K562 treated with DMSO at 1 percent for 4 hours (cell line): ENCODE data around the gene CYP2E1. TPM values are rescaled to one million over a fixed set of nuclear protein-coding genes. Genes with fewer than 3 reads are reported as not detected.

Source experiments
- total RNA-seq: library from RNA; unstranded; fragments of 300-600 nt; gene quantifications from 2 replicates; pipeline ENCODE4 v1.2.3, GENCODE V29; 2022; ENCODE audit not compliant: insufficient read depth

Gene CYP2E1
- total RNA-seq: 0.79 TPM in 1 of 2 replicates, not detected in the other

GRCh38 chr10:133526957-133527588, at the start of gene CYP2E1:
TSS of gene CYP2E1 (plus strand) at chr10:133527363. CDS start at chr10:133527396, 33 bp downstream.

GRCh38 chr10:133565441-133566294, 38.5 kb downstream of the CYP2E1 start, which contains the start of gene SYCE1:
TSS of gene SYCE1 (minus strand) at chr10:133565583. CDS start at chr10:133565529, 54 bp downstream.

Other genes starting within 250 kb of the CYP2E1 start
- 30.2 and 31.4 TPM in 2 replicates for gene TUBGCP2, start 218.5 kb upstream of the CYP2E1 start, total RNA-seq
- gene ZNF511, start 218.4 kb upstream of the CYP2E1 start, total RNA-seq: 46.7 and 56.0 TPM in 2 replicates
- not detected in 2 replicates for gene CALY, start 190.5 kb upstream of the CYP2E1 start, total RNA-seq
- not detected in 2 replicates for gene PRAP1, start 180.0 kb upstream of the CYP2E1 start, total RNA-seq
- gene FUOM, start 169.3 kb upstream of the CYP2E1 start, total RNA-seq: 23.9 and 34.4 TPM in 2 replicates
- 78.3 and 84.1 TPM in 2 replicates for gene ECHS1, start 154.0 kb upstream of the CYP2E1 start, total RNA-seq
- gene PAOX, start 148.1 kb upstream of the CYP2E1 start, total RNA-seq: 3.2 and 6.1 TPM in 2 replicates
- 15.8 and 20.9 TPM in 2 replicates for gene MTG1, start 133.2 kb upstream of the CYP2E1 start, total RNA-seq
- gene SPRN, start 102.7 kb upstream of the CYP2E1 start, total RNA-seq: 1.0 and 2.4 TPM in 2 replicates
- gene SCART1, start 73.4 kb upstream of the CYP2E1 start, total RNA-seq: 4.3 and 5.3 TPM in 2 replicates
- gene SYCE1, start 38.2 kb downstream of the CYP2E1 start, total RNA-seq: not detected in 2 replicates
- not detected in 2 replicates for gene FRG2B, start 99.4 kb downstream of the CYP2E1 start, total RNA-seq